Testis (tissue), 3 donors: ENCODE results near the gene TPO. TPM values are rescaled to one million over a fixed set of nuclear protein-coding genes. Genes with fewer than 3 reads are reported as not detected.

ENCODE experiments used
- DNase-seq: peaks from one replicate; pipeline ENCODE4 v3.0.0-alpha.2; 2019
- H3K27ac ChIP-seq, 2 donors: fragments of 200-600 bp; sonication (generic); one replicate each; pipeline ENCODE4 v1.5.1; 2019
- H3K27me3 ChIP-seq: fragments of 200-600 bp; sonication (generic); one replicate; pipeline ENCODE4 v1.5.1; 2019
- H3K36me3 ChIP-seq: fragments of 200-600 bp; sonication (generic); one replicate; pipeline ENCODE4 v1.5.1; 2017; ENCODE audit warnings: low read depth; ENCODE audit errors: missing control alignments
- H3K4me1 ChIP-seq: fragments of 200-600 bp; sonication (generic); one replicate; pipeline ENCODE4 v1.5.1; 2019
- H3K4me3 ChIP-seq, 2 donors: fragments of 200-600 bp; sonication (generic); one replicate each; pipeline ENCODE4 v1.5.1; 2017 to 2019
- H3K9me3 ChIP-seq: fragments of 200-600 bp; sonication (generic); one replicate; pipeline ENCODE4 v1.5.1; 2017
- CTCF ChIP-seq, 3 experiments: fragments of 450-650 bp in 2 of 3; fragments of 200-600 bp in 1 of 3; sonication (generic) in 1 of 3; IDR thresholded peaks; one replicate each; pipeline ENCODE4 v1.5.1; 2016 to 2019; ENCODE audit warnings: antibody characterized with exemption in 3 of 3, mild to moderate bottlenecking in 2 of 3, moderate library complexity in 1 of 3
- POLR2A ChIP-seq: fragments of 450-650 bp; IDR thresholded peaks from one replicate; pipeline ENCODE4 v1.6.1; 2017; ENCODE audit warnings: antibody characterized with exemption, mild to moderate bottlenecking, moderate library complexity
- WGBS, 2 donors: methylation state at CpG; one replicate each; pipeline ENCODE4 v1.1.5; 2018; 5-methylcytosine and 5-hydroxymethylcytosine counted together
- intact Hi-C: fragments of 100-400 bp; cut with DNase I; formaldehyde crosslinking; loops from one replicate; pipeline ENCODE4 v1.15.1; 2023; ENCODE audit warnings: low total_unique reads
- polyA plus RNA-seq: library from polyadenylated mRNA; stranded (reverse); fragments of 350-450 nt; fragmentation: Illumina TruSeq; extraction: RNeasy Lipid Tissue Mini Kit (QIAGEN cat#74804); gene quantifications from one replicate; pipeline ENCODE4 v1.2.3, GENCODE V29; 2014; ENCODE audit warnings: low read depth, low replicate concordance; ENCODE audit not compliant: insufficient read depth
- total RNA-seq, 2 donors: library from RNA; depleted of rRNA; stranded (reverse); fragments of >200 nt; gene quantifications; one replicate each; pipeline ENCODE4 v1.2.3, GENCODE V29; 2016

The TPO gene
- total and polyA plus RNA-seq, 3 donors from 2014 or later: 2.9 to 5.6 (median 2.9) TPM

- H3K4me3 ChIP-seq: no peak overlapping the region
- WGBS, 2 donors: 41 to 67% methylated on average over 4 of the region's 4 CpGs
- intact Hi-C loops: no loop called here
- H3K27me3 ChIP-seq: no peaks in the 10 kb centered on the region
- no peaks in the 10 kb centered on the region for H3K36me3 ChIP-seq
- peak overlapping the region; percentile 26 to 77 for H3K27ac ChIP-seq
- H3K9me3 ChIP-seq: no peaks in the 10 kb centered on the region
- peak; percentile 36 for DNase-seq
- H3K4me1 ChIP-seq: peaks cover 41% of the 10 kb centered on the region
- TF ChIP-seq CTCF (IDR thresholded peaks at IDR 0.05) (no peak), POLR2A (no peak)
Observed at GRCh38 chr2:1370461-1370860, 42.8 kb upstream of the TPO start.

GRCh38 chr2:1371082-1371481, 42.2 kb upstream of the TPO start:
- H3K27ac ChIP-seq: peak overlapping the region; percentile 26 to 77
- 48 to 53% methylated on average over 11 of the region's 11 CpGs for WGBS, 2 donors
- no peaks in the 10 kb centered on the region for H3K9me3 ChIP-seq
- intact Hi-C loops: no loop called here
- peaks cover 35% of the 10 kb centered on the region for H3K4me1 ChIP-seq
- no peak overlapping the region for H3K4me3 ChIP-seq
- no peaks in the 10 kb centered on the region for H3K27me3 ChIP-seq
- H3K36me3 ChIP-seq: no peaks in the 10 kb centered on the region
- TF ChIP-seq CTCF (IDR thresholded peaks at IDR 0.05): no peak
- TF ChIP-seq POLR2A: no peak
- peak; percentile 30 for DNase-seq

- TF ChIP-seq POLR2A (no peak), CTCF (IDR thresholded peaks at IDR 0.05) (no peak)
- intact Hi-C loops: no loop called here
- Histone ChIP-seq H3K27ac (no peak overlapping the region), H3K4me1 (peaks cover 22% of the 10 kb centered on the region), H3K36me3 (no peaks in the 10 kb centered on the region), H3K9me3 (no peaks in the 10 kb centered on the region), H3K27me3 (no peaks in the 10 kb centered on the region), H3K4me3 (no peak overlapping the region)
- no peak for DNase-seq
- 75 to 88% methylated on average over 12 of the region's 12 CpGs for WGBS, 2 donors
Observed at GRCh38 chr2:1373830-1374229, 39.4 kb upstream of the TPO start.

GRCh38 chr2:1374287-1374686, 39.0 kb upstream of the TPO start:
- 67 to 84% methylated on average over 11 of the region's 11 CpGs for WGBS, 2 donors
- Histone ChIP-seq H3K4me3 (no peak overlapping the region), H3K9me3 (no peaks in the 10 kb centered on the region), H3K36me3 (no peaks in the 10 kb centered on the region), H3K27ac (no peak overlapping the region), H3K27me3 (no peaks in the 10 kb centered on the region), H3K4me1 (peaks cover 22% of the 10 kb centered on the region)
- intact Hi-C loops: no loop called here
- DNase-seq: no peak
- no peak for TF ChIP-seq CTCF (IDR thresholded peaks at IDR 0.05)
- no peak for TF ChIP-seq POLR2A

- Histone ChIP-seq H3K9me3 (no peaks in the 10 kb centered on the region), H3K27me3 (no peaks in the 10 kb centered on the region), H3K4me1 (peaks cover 10% of the 10 kb centered on the region), H3K27ac (no peak overlapping the region), H3K4me3 (no peak overlapping the region), H3K36me3 (no peaks in the 10 kb centered on the region)
- intact Hi-C loops: no loop called here
- no peak for DNase-seq
- TF ChIP-seq POLR2A: no peak
- TF ChIP-seq CTCF (IDR thresholded peaks at IDR 0.05): no peak
- WGBS, 2 donors: 91 to 93% methylated on average over 14 of the region's 14 CpGs
Observed at GRCh38 chr2:1375794-1376193, 37.5 kb upstream of the TPO start.
